ENCODE data around the gene ADAMTS2. TPM values are rescaled to one million over a fixed set of nuclear protein-coding genes. Genes with fewer than 3 reads are reported as not detected.

Gene ADAMTS2
- total and polyA plus RNA-seq, 2 experiments from 2014 or later: 1.6 to 8.1 TPM

DNA sequence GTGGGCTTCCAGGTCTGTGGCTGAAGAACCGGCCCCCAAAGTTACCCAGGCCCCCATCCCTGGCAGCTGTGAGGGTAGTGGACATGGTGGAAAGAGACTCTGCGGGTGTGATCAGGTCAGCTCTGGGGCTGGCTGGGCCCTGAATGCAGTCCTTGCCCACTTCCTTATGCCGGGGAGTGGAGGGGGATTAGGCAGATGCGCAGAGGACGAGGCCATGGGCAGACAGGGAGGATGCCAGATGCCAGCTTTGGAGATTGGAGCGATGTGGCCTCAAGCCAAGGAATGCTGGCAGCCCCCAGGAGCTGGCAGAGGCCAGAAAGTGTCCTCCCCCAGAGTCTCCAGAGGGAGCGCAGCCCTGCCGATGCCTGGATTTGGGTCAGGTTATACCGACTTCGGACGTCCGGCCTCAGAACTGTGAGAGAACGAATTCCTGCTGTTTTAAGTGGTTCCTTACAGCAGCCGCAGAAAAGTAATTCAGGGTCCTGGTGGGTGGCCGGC, 69.8 kb downstream of the ADAMTS2 start:
- Histone ChIP-seq H4K20me1 (replicated peaks; ENCODE audit: insufficient read depth) (no peaks in the 10 kb centered on the region), H3K79me2 (replicated peaks; ENCODE audit: insufficient read depth) (no peaks in the 10 kb centered on the region), H3K36me3 (ENCODE audit: insufficient read depth) (no peaks in the 10 kb centered on the region), H3K27ac (ENCODE audit: low read depth) (no peak overlapping the region), H3K4me1 (ENCODE audit: insufficient read depth) (no peaks in the 10 kb centered on the region), H3K27me3 (ENCODE audit: insufficient read depth) (no peaks in the 10 kb centered on the region), H3K4me3 (no peak overlapping the region), H3F3A (replicated peaks; ENCODE audit: low read depth) (0 out of 2 replicates have a peak, but pooled peaks cover 6% of the 10 kb centered on the region), H2AFZ (no peak overlapping the region), H3K4me2 (no peak overlapping the region), H3K9me2 (ENCODE audit: insufficient read depth) (no peaks in the 10 kb centered on the region)
- Mint-ChIP-seq H3K27me3 (ENCODE audit: insufficient read depth, low read depth, poor library complexity) (peaks cover 7% of the 10 kb centered on the region), H3K4me1 (peaks cover 6% of the 10 kb centered on the region; the same call in 1 of the 3 replicates), H3K36me3 (ENCODE audit: low read depth) (no peaks in the 10 kb centered on the region), H3K27ac (no peak overlapping the region), H3K4me3 (no peak overlapping the region), H3K9me3 (no peaks in the 10 kb centered on the region)
- DNase-seq (ENCODE audit: low spot score) (no peak), ATAC-seq (no peak)
- TF ChIP-seq, protein P1, sequence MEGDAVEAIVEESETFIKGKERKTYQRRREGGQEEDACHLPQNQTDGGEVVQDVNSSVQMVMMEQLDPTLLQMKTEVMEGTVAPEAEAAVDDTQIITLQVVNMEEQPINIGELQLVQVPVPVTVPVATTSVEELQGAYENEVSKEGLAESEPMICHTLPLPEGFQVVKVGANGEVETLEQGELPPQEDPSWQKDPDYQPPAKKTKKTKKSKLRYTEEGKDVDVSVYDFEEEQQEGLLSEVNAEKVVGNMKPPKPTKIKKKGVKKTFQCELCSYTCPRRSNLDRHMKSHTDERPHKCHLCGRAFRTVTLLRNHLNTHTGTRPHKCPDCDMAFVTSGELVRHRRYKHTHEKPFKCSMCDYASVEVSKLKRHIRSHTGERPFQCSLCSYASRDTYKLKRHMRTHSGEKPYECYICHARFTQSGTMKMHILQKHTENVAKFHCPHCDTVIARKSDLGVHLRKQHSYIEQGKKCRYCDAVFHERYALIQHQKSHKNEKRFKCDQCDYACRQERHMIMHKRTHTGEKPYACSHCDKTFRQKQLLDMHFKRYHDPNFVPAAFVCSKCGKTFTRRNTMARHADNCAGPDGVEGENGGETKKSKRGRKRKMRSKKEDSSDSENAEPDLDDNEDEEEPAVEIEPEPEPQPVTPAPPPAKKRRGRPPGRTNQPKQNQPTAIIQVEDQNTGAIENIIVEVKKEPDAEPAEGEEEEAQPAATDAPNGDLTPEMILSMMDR (conservative IDR thresholded peaks at IDR 0.05; ENCODE audit: low read depth in 2 of 2): no peak
- TF ChIP-seq NANOG (IDR thresholded peaks at IDR 0.05; ENCODE audit: borderline replicate concordance): no peak

DNA sequence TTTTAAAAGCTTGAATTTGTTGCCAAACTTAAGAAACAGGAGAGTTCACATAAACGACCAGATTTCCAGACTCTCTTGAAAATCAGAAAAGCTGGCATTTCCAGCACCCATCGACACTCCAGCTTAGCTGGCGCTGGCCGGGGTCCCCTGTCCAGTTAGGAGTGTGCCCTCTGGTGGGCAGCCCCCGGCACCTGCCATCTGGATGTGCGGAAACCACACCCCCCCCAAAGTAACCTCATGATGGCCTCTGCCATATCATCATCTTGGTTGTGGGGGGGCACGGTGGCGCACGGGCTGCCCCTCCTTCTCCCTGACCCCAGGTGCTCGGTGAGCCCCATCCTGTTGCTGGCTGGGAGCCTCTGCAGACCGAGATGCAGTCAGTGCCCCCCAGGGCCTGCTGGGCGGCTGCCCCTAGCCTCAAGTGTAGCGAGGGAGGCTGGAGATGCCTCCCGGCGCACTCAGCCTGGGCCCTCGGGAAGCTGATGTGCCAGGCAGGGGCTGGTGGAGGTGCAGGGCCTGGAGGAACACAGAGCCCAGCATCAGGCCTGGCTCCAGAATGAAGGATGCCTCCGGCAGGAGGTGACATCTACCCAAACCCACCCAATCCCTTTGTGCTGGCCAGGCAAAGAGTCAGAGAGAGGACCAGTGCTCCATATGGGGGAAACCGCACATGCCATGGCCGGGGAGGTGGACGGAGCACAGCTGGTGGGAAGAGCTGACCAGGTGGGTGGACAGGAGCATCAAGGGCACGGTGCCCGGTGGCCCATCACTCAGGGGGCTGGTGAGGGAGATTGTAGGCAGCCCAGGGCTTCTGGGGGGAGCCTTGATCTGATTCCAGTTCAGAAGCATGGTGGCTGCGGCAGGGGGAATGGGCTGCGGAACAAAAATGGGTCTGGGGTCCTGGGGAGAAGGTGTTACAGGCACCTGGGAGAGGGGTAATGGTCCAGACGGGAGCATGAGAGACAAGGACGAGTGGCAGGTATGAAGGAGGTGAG, 70.6 kb downstream of the ADAMTS2 start:
- ATAC-seq (no peak), DNase-seq (ENCODE audit: low spot score) (no peak)
- Mint-ChIP-seq H3K27ac (no peak overlapping the region), H3K36me3 (ENCODE audit: low read depth) (no peaks in the 10 kb centered on the region), H3K4me3 (no peak overlapping the region), H3K4me1 (peaks cover 6% of the 10 kb centered on the region; the same call in 1 of the 3 replicates), H3K9me3 (no peaks in the 10 kb centered on the region), H3K27me3 (ENCODE audit: insufficient read depth, low read depth, poor library complexity) (peaks cover 7% of the 10 kb centered on the region)
- no peaks in the 10 kb centered on the region for H3K36me3 ChIP-seq (ENCODE audit: insufficient read depth)
- no peak for TF ChIP-seq POLR2AphosphoS5 (IDR thresholded peaks at IDR 0.05; ENCODE audit: low read depth)
- TF ChIP-seq, protein P1 (conservative IDR thresholded peaks at IDR 0.05; ENCODE audit: low read depth in 2 of 2): peak; percentile 31 to 49
- H3K27ac ChIP-seq (ENCODE audit: low read depth): no peak overlapping the region
- H3K4me2 ChIP-seq: no peak overlapping the region
- 0 out of 2 replicates have a peak, but pooled peaks cover 6% of the 10 kb centered on the region for H3F3A ChIP-seq (replicated peaks; ENCODE audit: low read depth)
- no peaks in the 10 kb centered on the region for H3K79me2 ChIP-seq (replicated peaks; ENCODE audit: insufficient read depth)
- H3K27me3 ChIP-seq (ENCODE audit: insufficient read depth): no peaks in the 10 kb centered on the region
- no peaks in the 10 kb centered on the region for H3K4me1 ChIP-seq (ENCODE audit: insufficient read depth)
- no peak overlapping the region for H3K4me3 ChIP-seq
- no peak overlapping the region for H2AFZ ChIP-seq
- H3K9me2 ChIP-seq (ENCODE audit: insufficient read depth): no peaks in the 10 kb centered on the region
- no peaks in the 10 kb centered on the region for H4K20me1 ChIP-seq (replicated peaks; ENCODE audit: insufficient read depth)

Data from GM23338 (cell line).